Measurements from ENCODE around the gene MUC15.
"Not testable (repeated sequence)": the region's sequence is repeated elsewhere in the genome, so short reads cannot be mapped to it uniquely, and the experiment has no call there.

The MUC15 gene, protein sequence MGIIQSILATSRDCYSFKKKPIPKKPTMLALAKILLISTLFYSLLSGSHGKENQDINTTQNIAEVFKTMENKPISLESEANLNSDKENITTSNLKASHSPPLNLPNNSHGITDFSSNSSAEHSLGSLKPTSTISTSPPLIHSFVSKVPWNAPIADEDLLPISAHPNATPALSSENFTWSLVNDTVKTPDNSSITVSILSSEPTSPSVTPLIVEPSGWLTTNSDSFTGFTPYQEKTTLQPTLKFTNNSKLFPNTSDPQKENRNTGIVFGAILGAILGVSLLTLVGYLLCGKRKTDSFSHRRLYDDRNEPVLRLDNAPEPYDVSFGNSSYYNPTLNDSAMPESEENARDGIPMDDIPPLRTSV

DNA sequence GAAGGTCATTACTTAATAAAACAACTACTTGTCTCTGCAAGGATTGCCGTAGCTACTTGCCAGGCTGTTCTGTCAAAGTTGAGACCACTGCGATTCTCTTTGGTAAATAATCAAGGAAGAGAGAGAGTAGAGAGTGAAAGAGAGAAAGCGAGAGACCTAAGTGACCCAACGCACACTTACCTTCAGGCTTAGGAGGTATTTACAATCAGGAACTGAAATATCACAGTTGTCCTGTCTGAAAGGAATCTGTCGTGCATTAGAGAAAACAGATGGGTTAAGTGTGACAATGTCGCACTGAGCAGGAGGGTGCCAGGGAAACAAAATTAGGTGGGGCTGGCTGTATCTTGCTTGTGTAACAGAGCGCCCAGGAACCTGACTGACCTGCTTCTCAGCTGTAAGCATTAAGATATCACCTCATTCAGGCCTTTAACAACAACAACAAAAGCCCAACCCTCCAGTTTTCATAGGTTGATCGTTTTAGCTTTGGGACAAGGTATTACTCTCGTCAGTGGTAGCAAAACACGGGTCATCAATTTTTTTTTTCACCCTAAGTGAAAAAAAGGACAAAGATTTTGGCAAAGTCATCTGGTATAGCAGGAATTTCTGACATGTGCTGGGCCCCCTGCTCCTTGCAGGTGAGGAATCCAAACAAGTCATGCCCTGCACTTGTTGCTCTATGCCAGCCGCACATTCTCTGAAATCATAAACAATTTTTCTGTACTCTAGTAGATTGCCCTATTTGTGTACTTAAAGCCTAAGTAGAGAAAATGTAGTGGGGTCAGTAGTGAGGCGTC, at the start of gene MUC15:
Gene MUC15 (minus strand): TSS at position 403 of the 794 bp plus-strand sequence. CDS start 5,169 bp downstream, outside the sequence.
- FAIRE-seq, result no peak
- DNase-seq (ENCODE audit: insufficient read length, low spot score), result no peak

- no peak for FAIRE-seq
Measured at GRCh38 chr11:26621132-26621531, 49.1 kb upstream of the MUC15 start.

GRCh38 chr11:26620282-26621045, 48.4 kb upstream of the MUC15 start:
- DNase-seq (ENCODE audit: insufficient read length, low spot score) (no peak), FAIRE-seq (no peak)

More at GRCh38 chr11:26621132-26621531, 49.1 kb upstream of the MUC15 start:
- no peak for DNase-seq (ENCODE audit: insufficient read length, low spot score)

DNA sequence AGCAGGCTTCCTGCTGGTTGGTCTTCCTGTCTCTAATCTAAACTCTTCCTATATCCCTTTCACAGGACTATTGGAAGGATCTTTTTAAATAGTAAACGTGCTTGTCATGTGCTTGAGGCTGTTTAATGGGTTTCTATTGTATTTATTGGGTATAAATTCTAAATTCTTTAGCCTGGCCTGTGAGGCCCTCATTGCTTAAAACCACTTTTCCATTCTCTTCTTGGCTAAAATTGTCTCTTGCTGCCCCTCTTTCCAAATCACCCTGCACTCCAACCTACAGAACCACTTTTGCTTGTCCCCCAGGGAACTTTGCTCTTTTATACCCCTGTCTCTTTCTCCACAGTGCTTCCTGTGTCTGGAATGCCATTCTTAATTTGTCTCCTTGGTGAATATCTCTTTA, 46.4 kb upstream of the MUC15 start:
- FAIRE-seq, result no peak
- DNase-seq (ENCODE audit: insufficient read length, low spot score), result no peak

GRCh38 chr11:26613759-26614158, 41.7 kb upstream of the MUC15 start:
- FAIRE-seq (no peak), DNase-seq (ENCODE audit: insufficient read length, low spot score) (no peak)

GRCh38 chr11:26608507-26609146, 36.6 kb upstream of the MUC15 start:
- FAIRE-seq (no peak), DNase-seq (ENCODE audit: insufficient read length, low spot score) (no peak)

GRCh38 chr11:26607725-26608506, 35.9 kb upstream of the MUC15 start:
- FAIRE-seq, result no peak

DNA sequence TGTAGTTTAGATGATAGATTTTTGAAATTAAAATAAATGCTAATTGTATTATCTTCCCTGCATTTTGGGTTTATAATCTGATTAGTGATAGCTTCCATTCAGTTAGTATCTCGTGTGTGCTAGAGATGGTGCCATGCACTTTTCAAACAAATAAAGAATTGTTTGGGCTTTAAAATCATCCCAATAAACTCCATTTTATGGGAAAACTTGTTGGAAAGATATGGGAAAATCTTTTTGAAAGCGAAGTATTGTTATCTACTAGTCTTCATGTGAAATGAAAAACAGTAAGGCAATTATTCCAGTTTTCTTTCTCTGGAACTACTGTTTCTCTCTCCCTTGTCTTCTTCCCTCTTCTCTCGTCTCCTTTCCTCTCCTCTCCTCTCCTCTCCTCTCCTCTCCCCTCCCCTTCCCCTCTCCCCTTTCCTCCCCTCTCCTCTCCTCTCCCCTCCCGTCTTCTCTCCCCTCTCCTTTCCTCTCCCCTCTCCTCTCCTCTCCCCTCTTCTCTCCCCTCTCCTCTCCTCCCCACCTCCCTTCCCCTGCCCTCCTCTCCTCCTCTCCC, 27.9 kb upstream of the MUC15 start:
- DNase-seq (ENCODE audit: insufficient read length, low spot score) (no peak), FAIRE-seq (no peak)

More at GRCh38 chr11:26607725-26608506, 35.9 kb upstream of the MUC15 start:
- no peak for DNase-seq (ENCODE audit: insufficient read length, low spot score)

DNA sequence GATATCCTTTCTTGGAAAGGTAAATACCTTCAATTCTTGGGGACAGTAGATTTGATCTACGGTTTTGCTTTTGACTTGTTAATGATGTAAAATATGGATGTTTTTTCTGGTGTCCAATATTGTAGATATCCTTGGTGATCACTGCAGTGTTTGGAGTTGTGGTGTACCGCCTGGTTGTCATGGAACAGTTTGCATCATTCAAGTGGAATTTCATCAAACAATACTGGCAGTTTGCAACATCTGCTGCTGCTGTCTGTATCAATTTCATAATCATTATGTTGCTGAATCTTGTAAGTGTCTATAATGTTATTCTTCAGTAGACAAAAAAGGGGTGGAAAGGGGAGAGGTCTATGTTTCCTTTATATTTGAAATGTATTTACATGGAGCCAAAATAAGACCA, 27.4 kb upstream of the MUC15 start:
- no peak for DNase-seq (ENCODE audit: insufficient read length, low spot score)
- no peak for FAIRE-seq

DNA sequence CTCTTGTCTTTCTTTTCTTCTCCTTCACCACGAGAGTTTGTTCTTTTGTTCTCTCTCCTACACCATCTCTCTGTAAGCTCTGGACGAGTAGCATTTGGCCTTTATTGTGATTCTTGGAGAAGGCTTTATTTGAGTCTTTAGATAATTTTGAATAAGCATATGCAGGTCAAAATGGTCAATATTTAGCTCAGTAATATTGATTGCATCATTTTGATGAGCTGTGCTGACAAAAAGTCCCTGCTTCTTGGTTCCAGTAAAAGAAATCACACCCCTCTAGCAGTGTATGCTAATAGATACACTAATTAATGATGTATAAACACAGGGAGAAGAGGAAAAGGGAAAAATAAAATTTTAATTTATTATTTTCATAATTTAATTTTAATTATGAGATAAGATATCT, 25.8 kb upstream of the MUC15 start:
- no peak for FAIRE-seq

GRCh38 chr11:26597049-26597689, 25.1 kb upstream of the MUC15 start:
- not testable (repeated sequence) for DNase-seq (ENCODE audit: insufficient read length, low spot score); FAIRE-seq

More for the DNA sequence above, 25.8 kb upstream of the MUC15 start:
- DNase-seq (ENCODE audit: insufficient read length, low spot score), result no peak

DNA sequence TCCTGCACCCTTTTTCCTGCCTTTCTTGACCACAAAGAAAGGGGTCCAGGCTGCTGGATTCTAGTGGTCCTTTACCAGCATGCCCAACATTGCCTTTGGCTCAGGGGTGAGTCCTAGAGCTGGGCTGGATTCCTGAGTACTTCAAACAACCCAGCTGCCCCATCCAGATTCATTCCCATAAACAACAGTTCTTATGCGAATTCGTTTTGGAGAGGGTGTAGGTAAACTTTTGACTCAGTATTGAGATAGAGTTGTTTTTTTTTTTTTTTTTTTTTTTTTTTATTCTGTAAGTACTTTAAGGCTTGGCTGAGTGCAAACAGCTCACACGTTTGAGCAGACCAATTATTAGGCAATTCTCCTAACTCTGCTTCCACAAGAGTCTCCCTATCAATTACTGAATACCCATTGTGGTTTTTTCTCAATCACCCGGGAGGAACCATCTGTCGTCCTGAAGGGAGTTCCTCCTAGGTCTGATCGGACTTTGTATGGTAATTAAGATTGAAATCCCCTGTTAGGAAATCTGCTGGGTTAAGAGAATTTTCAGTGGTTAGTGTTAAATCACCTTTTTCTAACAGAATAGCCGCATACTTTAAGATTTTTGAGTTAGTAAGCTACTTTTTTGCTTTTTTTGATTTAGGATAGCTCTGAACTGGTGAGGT, 23.3 kb upstream of the MUC15 start:
- DNase-seq (ENCODE audit: insufficient read length, low spot score); FAIRE-seq: not testable (repeated sequence)

DNA sequence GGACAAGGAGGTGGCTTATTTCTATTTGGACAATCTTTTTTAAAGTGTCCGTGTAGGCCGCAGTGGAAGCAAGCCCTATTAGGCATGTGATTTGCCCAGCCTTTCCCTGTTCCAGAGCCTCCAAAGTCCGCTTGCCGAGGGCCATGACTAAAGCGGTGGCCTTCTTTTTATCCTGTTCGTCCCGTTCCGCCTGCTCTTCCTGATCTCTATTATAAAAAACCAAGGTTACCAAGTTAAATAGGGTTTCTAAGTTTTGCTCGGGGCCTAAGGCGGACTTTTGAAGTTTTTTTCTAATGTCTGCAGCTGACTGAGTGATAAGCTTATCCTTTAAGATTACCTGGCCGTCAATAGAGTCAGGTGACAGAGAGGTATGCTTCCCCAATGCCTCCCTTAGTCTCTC, 21.6 kb upstream of the MUC15 start:
- no peak for DNase-seq (ENCODE audit: insufficient read length, low spot score)
- FAIRE-seq, result no peak

- FAIRE-seq (no peak), DNase-seq (ENCODE audit: insufficient read length, low spot score) (no peak)
Measured at GRCh38 chr11:26587073-26587472, 15.0 kb upstream of the MUC15 start.

GRCh38 chr11:26584818-26585217, 12.8 kb upstream of the MUC15 start:
- FAIRE-seq (no peak), DNase-seq (ENCODE audit: insufficient read length, low spot score) (no peak)

DNA sequence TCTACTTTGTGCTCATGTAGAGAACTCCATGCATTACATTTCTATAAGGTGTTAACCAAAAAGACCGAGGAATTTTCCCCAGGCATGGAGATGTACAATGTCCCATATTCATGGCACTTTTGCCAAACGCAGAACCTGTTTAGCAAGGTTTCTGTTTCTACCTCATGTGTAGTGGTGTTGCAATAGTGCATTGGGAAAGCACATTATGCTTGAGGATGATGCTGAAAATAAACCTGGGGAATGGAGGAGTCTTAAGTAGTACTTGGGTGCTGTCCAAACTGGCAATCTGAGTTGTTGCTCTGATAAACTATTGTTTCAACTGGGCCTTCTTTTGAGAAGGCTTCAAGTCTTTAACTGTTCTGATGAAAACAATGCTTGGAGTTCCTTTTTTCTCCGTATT, 11.5 kb upstream of the MUC15 start:
- FAIRE-seq (no peak), DNase-seq (ENCODE audit: insufficient read length, low spot score) (no peak)

DNA sequence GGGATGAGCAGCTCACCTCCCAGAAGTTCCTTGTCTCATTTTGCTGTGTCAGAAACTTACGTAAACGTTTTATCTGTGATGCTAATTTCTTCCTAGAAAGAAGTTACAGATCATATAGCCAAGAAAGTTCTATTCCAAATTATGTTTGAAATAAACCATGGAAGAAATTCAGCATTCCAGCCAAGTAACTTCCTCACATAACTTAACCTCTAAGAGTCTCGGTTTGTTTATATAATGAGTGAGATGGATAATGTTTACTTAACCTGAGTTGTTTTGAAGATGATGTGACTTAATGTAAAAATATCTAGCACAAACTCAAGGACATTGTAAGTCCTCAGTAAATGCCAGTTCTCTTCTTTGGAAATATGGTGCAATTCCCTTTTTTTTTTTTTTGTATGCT, 8.9 kb upstream of the MUC15 start:
- FAIRE-seq (no peak), DNase-seq (ENCODE audit: insufficient read length, low spot score) (no peak)

DNA sequence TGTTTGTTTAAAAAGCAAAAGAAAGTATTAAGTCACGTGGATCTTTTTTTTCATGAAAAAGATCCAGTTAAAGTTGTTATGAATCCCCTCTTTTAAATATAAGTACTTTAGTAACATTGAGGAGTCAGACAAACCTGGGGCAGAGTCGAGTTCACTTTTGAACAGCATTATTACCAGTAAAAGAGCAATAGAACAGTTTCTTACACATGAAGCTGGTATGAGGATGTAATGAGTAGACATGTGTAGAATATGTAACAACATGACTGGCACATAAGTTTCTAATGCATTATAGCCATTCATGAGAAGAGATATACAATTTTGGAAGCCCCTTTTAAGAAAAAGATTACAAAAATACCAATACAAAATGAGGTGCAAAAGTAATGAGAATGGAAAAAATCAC, 7.6 kb upstream of the MUC15 start:
- FAIRE-seq (no peak), DNase-seq (ENCODE audit: insufficient read length, low spot score) (no peak)

Data from GM19239 (cell line).